ENCODE measurements around the gene HINT3. TPM values are rescaled to one million over a fixed set of nuclear protein-coding genes. Genes with fewer than 3 reads are reported as not detected.

The HINT3 gene

Small RNA genes within 50 kb of the gene (small RNA-seq; reads per million reads assigned to genes)
- gene RNA5SP216 (ENCODE audit: insufficient read depth): not detected

Measured in mesendoderm (in vitro differentiated cells).